HEK293 (cell line): Measurements from ENCODE around the gene ARHGAP5.

ENCODE experiments used
- EGR2 ChIP-seq: fragments of 450-650 bp; formaldehyde crosslinking; IDR thresholded peaks from 2 replicates; pipeline ENCODE4 v1.5.1; 2016; ENCODE audit warnings: low read depth, missing biosample characterization, missing genetic modification characterization
- KLF7 ChIP-seq: fragments of 450-650 bp; formaldehyde crosslinking; IDR thresholded peaks from 2 replicates; pipeline ENCODE4 v1.5.1; 2016; ENCODE audit warnings: missing biosample characterization, missing genetic modification characterization, borderline replicate concordance
- MEIS1 ChIP-seq: sonication (generic); formaldehyde crosslinking; IDR thresholded peaks from 2 replicates; pipeline ENCODE4 v1.8.1; 2022; ENCODE audit warnings: missing genetic modification reagents, mild to moderate bottlenecking, borderline replicate concordance
- PRDM1 ChIP-seq: fragments of 450-650 bp; formaldehyde crosslinking; IDR thresholded peaks from 2 replicates; pipeline ENCODE4; 2016; ENCODE audit warnings: missing biosample characterization, missing genetic modification characterization
- PRDM4 ChIP-seq: fragments of 450-650 bp; formaldehyde crosslinking; IDR thresholded peaks from 2 replicates; pipeline ENCODE4 v1.5.1; 2017; ENCODE audit warnings: missing biosample characterization, missing genetic modification characterization
- PRDM6 ChIP-seq: fragments of 450-650 bp; formaldehyde crosslinking; IDR thresholded peaks from 2 replicates; pipeline ENCODE4 v1.5.1; 2017; ENCODE audit warnings: missing biosample characterization, missing genetic modification characterization
- ZBTB11 ChIP-seq: fragments of 450-650 bp; formaldehyde crosslinking; conservative IDR thresholded peaks from 2 replicates; pipeline ENCODE4 v1.5.1; 2016; ENCODE audit warnings: low read depth, missing biosample characterization, missing genetic modification characterization
- ZBTB17 ChIP-seq: fragments of 450-650 bp; formaldehyde crosslinking; IDR thresholded peaks from 2 replicates; pipeline ENCODE4 v1.5.1; 2016; ENCODE audit warnings: missing biosample characterization, missing genetic modification characterization
- ZBTB44 ChIP-seq: fragments of 450-650 bp; IDR thresholded peaks from 2 replicates; pipeline ENCODE4 v1.5.1; 2018; ENCODE audit warnings: missing biosample characterization, mild to moderate bottlenecking, missing genetic modification characterization
- ZNF18 ChIP-seq: fragments of 450-650 bp; formaldehyde crosslinking; IDR thresholded peaks from 2 replicates; pipeline ENCODE4 v1.5.1; 2016; ENCODE audit warnings: missing biosample characterization, missing genetic modification characterization
- ZNF311 ChIP-seq: fragments of 450-650 bp; formaldehyde crosslinking; IDR thresholded peaks from 2 replicates; pipeline ENCODE4 v1.5.1; 2017; ENCODE audit warnings: missing biosample characterization, missing genetic modification characterization, borderline replicate concordance
- ZNF514 ChIP-seq: fragments of 450-650 bp; formaldehyde crosslinking; IDR thresholded peaks from 2 replicates; pipeline ENCODE4 v1.5.1; 2016; ENCODE audit warnings: missing biosample characterization, missing genetic modification characterization
- ZNF530 ChIP-seq: fragments of 450-650 bp; formaldehyde crosslinking; IDR thresholded peaks from 2 replicates; pipeline ENCODE4 v1.5.1; 2016; ENCODE audit warnings: low read depth, missing biosample characterization, missing genetic modification characterization
- ZNF701 ChIP-seq: fragments of 450-650 bp; formaldehyde crosslinking; IDR thresholded peaks from 2 replicates; pipeline ENCODE4 v1.5.1; 2016; ENCODE audit warnings: missing biosample characterization, missing genetic modification characterization
- ZNF777 ChIP-seq: fragments of 450-650 bp; formaldehyde crosslinking; IDR thresholded peaks from 2 replicates; pipeline ENCODE4 v1.5.1; 2017; ENCODE audit warnings: missing biosample characterization, missing genetic modification characterization, borderline replicate concordance
- ZNF837 ChIP-seq: fragments of 450-650 bp; formaldehyde crosslinking; IDR thresholded peaks from 2 replicates; pipeline ENCODE4 v1.5.1; 2016; ENCODE audit warnings: missing biosample characterization, missing genetic modification characterization
- ZNF843 ChIP-seq: fragments of 450-650 bp; formaldehyde crosslinking; IDR thresholded peaks from 2 replicates; pipeline ENCODE4 v1.5.1; 2016; ENCODE audit warnings: missing biosample characterization, missing genetic modification characterization
- TF ChIP-seq, protein P1 (sequence below): fragments of 450-650 bp; formaldehyde crosslinking; IDR thresholded peaks from 2 replicates; pipeline ENCODE4 v1.5.1; 2016; ENCODE audit warnings: missing biosample characterization, missing genetic modification characterization
- TF ChIP-seq, protein P2 (sequence below): fragments of 450-650 bp; formaldehyde crosslinking; IDR thresholded peaks from 2 replicates; pipeline ENCODE4 v1.5.1; 2017; ENCODE audit warnings: missing biosample characterization, mild to moderate bottlenecking, missing genetic modification characterization, moderate library complexity
- TF ChIP-seq, protein P3 (sequence below): fragments of 450-650 bp; formaldehyde crosslinking; IDR thresholded peaks from 2 replicates; pipeline ENCODE4; 2016; ENCODE audit warnings: missing biosample characterization, missing genetic modification characterization

ARHGAP5 gene

DNA sequence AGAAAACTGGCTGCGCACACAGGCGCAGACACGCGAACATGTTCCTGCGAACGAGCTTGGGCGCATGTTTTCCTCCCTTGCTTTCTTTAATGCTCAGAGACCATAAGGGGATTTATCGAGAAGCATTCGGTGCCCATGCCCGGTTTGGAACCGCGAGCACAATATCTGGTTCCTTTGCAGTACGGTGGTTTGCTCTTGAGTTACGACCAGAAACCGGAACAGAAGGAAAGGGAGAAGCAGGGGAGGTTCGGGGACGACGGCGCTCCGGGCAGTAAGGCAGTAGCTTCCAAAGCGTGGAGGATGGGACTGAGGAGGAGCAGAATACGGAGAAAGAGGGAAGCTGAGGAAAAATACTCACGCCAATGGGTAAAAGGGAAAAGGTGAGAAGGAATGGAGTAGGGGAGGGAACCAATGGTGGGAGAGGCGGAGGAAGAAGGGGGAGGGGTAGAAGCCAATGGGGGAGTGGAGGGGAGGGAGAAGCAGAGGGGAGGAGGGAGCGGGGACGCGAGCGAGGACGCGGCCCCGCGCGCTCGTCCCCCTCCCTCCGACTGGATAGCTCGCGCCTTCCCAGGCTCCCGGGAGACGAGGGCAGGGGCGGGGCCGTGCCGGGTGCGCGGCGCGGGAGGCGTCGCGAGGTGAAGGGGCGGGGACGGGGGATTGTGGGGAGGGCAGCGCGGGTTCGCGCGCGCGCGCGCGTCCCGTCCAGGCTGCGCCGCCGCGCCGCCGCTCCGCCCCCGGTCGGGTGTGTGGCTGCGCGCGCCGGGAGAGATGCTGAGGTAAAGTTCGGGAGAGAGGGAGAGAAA lies 625 bp upstream of the ARHGAP5 start (continued):
- TF ChIP-seq, protein P1, sequence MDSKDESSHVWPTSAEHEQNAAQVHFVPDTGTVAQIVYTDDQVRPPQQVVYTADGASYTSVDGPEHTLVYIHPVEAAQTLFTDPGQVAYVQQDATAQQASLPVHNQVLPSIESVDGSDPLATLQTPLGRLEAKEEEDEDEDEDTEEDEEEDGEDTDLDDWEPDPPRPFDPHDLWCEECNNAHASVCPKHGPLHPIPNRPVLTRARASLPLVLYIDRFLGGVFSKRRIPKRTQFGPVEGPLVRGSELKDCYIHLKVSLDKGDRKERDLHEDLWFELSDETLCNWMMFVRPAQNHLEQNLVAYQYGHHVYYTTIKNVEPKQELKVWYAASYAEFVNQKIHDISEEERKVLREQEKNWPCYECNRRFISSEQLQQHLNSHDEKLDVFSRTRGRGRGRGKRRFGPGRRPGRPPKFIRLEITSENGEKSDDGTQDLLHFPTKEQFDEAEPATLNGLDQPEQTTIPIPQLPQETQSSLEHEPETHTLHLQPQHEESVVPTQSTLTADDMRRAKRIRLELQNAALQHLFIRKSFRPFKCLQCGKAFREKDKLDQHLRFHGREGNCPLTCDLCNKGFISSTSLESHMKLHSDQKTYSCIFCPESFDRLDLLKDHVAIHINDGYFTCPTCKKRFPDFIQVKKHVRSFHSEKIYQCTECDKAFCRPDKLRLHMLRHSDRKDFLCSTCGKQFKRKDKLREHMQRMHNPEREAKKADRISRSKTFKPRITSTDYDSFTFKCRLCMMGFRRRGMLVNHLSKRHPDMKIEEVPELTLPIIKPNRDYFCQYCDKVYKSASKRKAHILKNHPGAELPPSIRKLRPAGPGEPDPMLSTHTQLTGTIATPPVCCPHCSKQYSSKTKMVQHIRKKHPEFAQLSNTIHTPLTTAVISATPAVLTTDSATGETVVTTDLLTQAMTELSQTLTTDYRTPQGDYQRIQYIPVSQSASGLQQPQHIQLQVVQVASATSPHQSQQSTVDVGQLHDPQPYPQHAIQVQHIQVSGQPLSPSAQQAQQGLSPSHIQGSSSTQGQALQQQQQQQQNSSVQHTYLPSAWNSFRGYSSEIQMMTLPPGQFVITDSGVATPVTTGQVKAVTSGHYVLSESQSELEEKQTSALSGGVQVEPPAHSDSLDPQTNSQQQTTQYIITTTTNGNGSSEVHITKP (tag by site-specific recombination) = peak; percentile 98
- TF ChIP-seq, protein P2, sequence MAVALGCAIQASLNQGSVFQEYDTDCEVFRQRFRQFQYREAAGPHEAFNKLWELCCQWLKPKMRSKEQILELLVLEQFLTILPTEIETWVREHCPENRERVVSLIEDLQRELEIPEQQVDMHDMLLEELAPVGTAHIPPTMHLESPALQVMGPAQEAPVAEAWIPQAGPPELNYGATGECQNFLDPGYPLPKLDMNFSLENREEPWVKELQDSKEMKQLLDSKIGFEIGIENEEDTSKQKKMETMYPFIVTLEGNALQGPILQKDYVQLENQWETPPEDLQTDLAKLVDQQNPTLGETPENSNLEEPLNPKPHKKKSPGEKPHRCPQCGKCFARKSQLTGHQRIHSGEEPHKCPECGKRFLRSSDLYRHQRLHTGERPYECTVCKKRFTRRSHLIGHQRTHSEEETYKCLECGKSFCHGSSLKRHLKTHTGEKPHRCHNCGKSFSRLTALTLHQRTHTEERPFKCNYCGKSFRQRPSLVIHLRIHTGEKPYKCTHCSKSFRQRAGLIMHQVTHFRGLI (tag by site-specific recombination) = no peak
- TF ChIP-seq ZNF530 (tag by site-specific recombination) = no peak
- peak; percentile 77 for TF ChIP-seq EGR2 (tag by site-specific recombination)
- peak; percentile 84 for TF ChIP-seq ZBTB11 (tag by site-specific recombination)
- no peak for TF ChIP-seq ZNF514 (tag by site-specific recombination)
- TF ChIP-seq ZNF701 (tag by site-specific recombination) = no peak; the same call in 1 of the 2 replicates
- no peak for TF ChIP-seq PRDM4 (tag by site-specific recombination)
- TF ChIP-seq, protein P3, sequence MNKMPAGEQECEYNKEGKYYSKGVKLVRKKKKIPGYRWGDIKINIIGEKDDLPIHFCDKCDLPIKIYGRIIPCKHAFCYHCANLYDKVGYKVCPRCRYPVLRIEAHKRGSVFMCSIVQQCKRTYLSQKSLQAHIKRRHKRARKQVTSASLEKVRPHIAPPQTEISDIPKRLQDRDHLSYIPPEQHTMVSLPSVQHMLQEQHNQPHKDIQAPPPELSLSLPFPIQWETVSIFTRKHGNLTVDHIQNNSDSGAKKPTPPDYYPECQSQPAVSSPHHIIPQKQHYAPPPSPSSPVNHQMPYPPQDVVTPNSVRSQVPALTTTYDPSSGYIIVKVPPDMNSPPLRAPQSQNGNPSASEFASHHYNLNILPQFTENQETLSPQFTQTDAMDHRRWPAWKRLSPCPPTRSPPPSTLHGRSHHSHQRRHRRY (tag by site-specific recombination) = no peak
- peak; percentile 57 for TF ChIP-seq ZNF18 (tag by site-specific recombination)
- TF ChIP-seq PRDM6 (tag by site-specific recombination) = no peak
- peak; percentile 90 for TF ChIP-seq PRDM1
- TF ChIP-seq ZBTB17 (tag by site-specific recombination) = peak; percentile 97
- no peak for TF ChIP-seq ZNF777 (tag by site-specific recombination)
- TF ChIP-seq ZNF843 (tag by site-specific recombination) = peak; percentile 75
- TF ChIP-seq ZBTB44 = no peak
- TF ChIP-seq MEIS1 (CRISPR knock-in tag) = no peak
- no peak for TF ChIP-seq ZNF837 (tag by site-specific recombination)
- TF ChIP-seq KLF7 = peak; percentile 67; the same call in 1 of the 2 replicates
- TF ChIP-seq ZNF311 (tag by site-specific recombination) = no peak
